A549 (cell line): ENCODE measurements around the gene CHMP4A. TPM values are rescaled to one million over a fixed set of nuclear protein-coding genes. Genes with fewer than 3 reads are reported as not detected.

ENCODE experiments used
- ATAC-seq, 2 experiments: fragments of 200-7000 bp in 1 of 2; fragments of >200 bp in 1 of 2; cut with Nextera tagmentation in 1 of 2; cut with Tn5 transposase in 1 of 2; 3 replicates each; pipeline versions ENCODE4 v1.8.0 to v1.9.1; 2018 to 2020; ENCODE audit warnings: mild to moderate bottlenecking in 1 of 2, moderate library complexity in 1 of 2
- CTCF ChIA-PET: fragments of 300-600 bp; sonication (Branson Sonifier 250); formaldehyde crosslinking; extraction: SDS; loops from one replicate; lab custom pipeline; 2021; ENCODE audit warnings: antibody characterized with exemption, inconsistent platforms; lab: Yijun Ruan, JAX
- POLR2A ChIA-PET: fragments of 350-600 bp; formaldehyde crosslinking; extraction: SDS; loops from one replicate; lab custom pipeline; 2021; ENCODE audit warnings: antibody characterized with exemption, inconsistent platforms; lab: Yijun Ruan, JAX
- DNase-seq, 2 experiments: peaks; one replicate each; pipeline versions ENCODE4 v3.0.0 to v3.0.0-alpha.2; 2011 to 2016; ENCODE audit warnings: low read depth in 1 of 2, low spot score in 1 of 2
- FAIRE-seq: peaks from 2 replicates; lab custom pipeline; 2011; peaks lifted over from hg19 to GRCh38; lab: Jason Lieb, UNC
- H3K27ac ChIP-seq, 2 experiments: fragments of >200 bp; sonication (Bioruptor Twin); formaldehyde crosslinking; 3 replicates each; pipeline ENCODE4 v1.5.1; 2016 to 2017
- H3K4me1 ChIP-seq: fragments of >200 bp; sonication (Bioruptor Twin); formaldehyde crosslinking; 3 replicates; pipeline ENCODE4 v1.6.1; 2016
- H3K4me2 ChIP-seq: fragments of >200 bp; sonication (Bioruptor Twin); formaldehyde crosslinking; 3 replicates; pipeline ENCODE4 v1.6.1; 2016
- H3K4me3 ChIP-seq: fragments of >200 bp; sonication (Bioruptor Twin); formaldehyde crosslinking; 3 replicates; pipeline ENCODE4 v1.5.1; 2016
- H3K9me3 ChIP-seq: fragments of >200 bp; sonication (Bioruptor Twin); formaldehyde crosslinking; 3 replicates; pipeline ENCODE4 v1.6.1; 2016
- ATOH8 ChIP-seq: fragments of 250-450 bp; sonication (Bioruptor Pico); IDR thresholded peaks from 2 replicates; pipeline ENCODE4 v1.5.0; 2020; ENCODE audit warnings: low read depth, mild to moderate bottlenecking, moderate library complexity
- BCL3 ChIP-seq: fragments of >200 bp; sonication (Bioruptor Twin); formaldehyde crosslinking; IDR thresholded peaks from 3 replicates; pipeline ENCODE4 v1.6.1; 2016
- CEBPB ChIP-seq, 2 experiments: fragments of >200 bp in 1 of 2; sonication (Bioruptor Twin) in 1 of 2; formaldehyde crosslinking in 1 of 2; IDR thresholded peaks; 2 replicates each; pipeline ENCODE4 v1.6.1; 2012 to 2016
- CHD2 ChIP-seq: fragments of 150-350 bp; IDR thresholded peaks from 2 replicates; pipeline ENCODE4 v1.6.1; 2014; ENCODE audit warnings: low read length; ENCODE audit not compliant: partially characterized antibody
- CTCF ChIP-seq: fragments of >200 bp; sonication (Bioruptor Twin); formaldehyde crosslinking; IDR thresholded peaks from 3 replicates; pipeline ENCODE4 v1.5.1; 2016
- HOXA7 ChIP-seq: fragments of 250-450 bp; sonication (Bioruptor Pico); IDR thresholded peaks from 2 replicates; pipeline ENCODE4 v1.5.0; 2020; ENCODE audit warnings: mild to moderate bottlenecking, moderate library complexity
- JUN ChIP-seq, 2 experiments: fragments of >200 bp; sonication (Bioruptor Twin); formaldehyde crosslinking; IDR thresholded peaks; 2 replicates in 1 of 2; 3 replicates in 1 of 2; pipeline ENCODE4 v1.6.1; 2016 to 2017
- JUNB ChIP-seq: fragments of >200 bp; sonication (Bioruptor Twin); formaldehyde crosslinking; IDR thresholded peaks from 2 replicates; pipeline ENCODE4 v1.6.1; 2016
- KDM5A ChIP-seq: fragments of 200-600 bp; sonication (generic); IDR thresholded peaks from 2 replicates; pipeline ENCODE4 v1.6.1; 2016; ENCODE audit warnings: antibody characterized with exemption, mild to moderate bottlenecking
- MAFK ChIP-seq: fragments of 450-650 bp; IDR thresholded peaks from 2 replicates; pipeline ENCODE4 v1.6.1; 2014; ENCODE audit not compliant: partially characterized antibody
- MAX ChIP-seq: IDR thresholded peaks from 2 replicates; pipeline ENCODE4 v1.6.1; 2012
- MYC ChIP-seq: IDR thresholded peaks from 2 replicates; pipeline ENCODE4 v1.6.1; 2012; ENCODE audit warnings: mild to moderate bottlenecking, inconsistent platforms, low read length, improper control_type of control experiment, borderline replicate concordance
- PHF8 ChIP-seq: fragments of 200-600 bp; sonication (generic); IDR thresholded peaks from 2 replicates; pipeline ENCODE4 v1.6.1; 2016; ENCODE audit warnings: low read depth, mild to moderate bottlenecking, antibody characterized with exemption, moderate library complexity, borderline replicate concordance
- POLR2A ChIP-seq: IDR thresholded peaks from 2 replicates; pipeline ENCODE4 v1.6.1; 2012; ENCODE audit warnings: mild to moderate bottlenecking, low read length
- RCOR1 ChIP-seq: fragments of 150-350 bp; IDR thresholded peaks from 2 replicates; pipeline ENCODE4 v1.6.1; 2014; ENCODE audit warnings: antibody characterized with exemption, low read length, low read depth
- RFX5 ChIP-seq: fragments of 450-650 bp; IDR thresholded peaks from 2 replicates; pipeline ENCODE4 v1.7.1; 2014; ENCODE audit warnings: antibody characterized with exemption, mild to moderate bottlenecking, moderate library complexity
- RNF2 ChIP-seq: fragments of 200-600 bp; sonication (generic); IDR thresholded peaks from 2 replicates; pipeline ENCODE4 v1.6.1; 2016; ENCODE audit warnings: low read depth, mild to moderate bottlenecking, antibody characterized with exemption, moderate library complexity, borderline replicate concordance
- SMC3 ChIP-seq: fragments of >200 bp; sonication (Bioruptor Twin); formaldehyde crosslinking; IDR thresholded peaks from 3 replicates; pipeline ENCODE4 v1.6.1; 2018; ENCODE audit warnings: inconsistent platforms
- ZSCAN20 ChIP-seq: fragments of 250-450 bp; sonication (Bioruptor Pico); IDR thresholded peaks from 2 replicates; pipeline ENCODE4 v1.8.0; 2022; ENCODE audit warnings: mild to moderate bottlenecking, moderate library complexity
- WGBS: methylation state at CpG from one replicate; pipeline ENCODE4 v1.1.6; 2017; ENCODE audit errors: missing lambda C conversion rate; 5-methylcytosine and 5-hydroxymethylcytosine counted together
- polyA plus RNA-seq, 4 experiments: library from polyadenylated mRNA; depleted of rRNA in 3 of 4; stranded (reverse); fragments of >200 nt; fragmentation: RNase III in 1 of 4; extraction: RNeasy Plus Mini Kit Qiagen cat#74134 plus additional on column Dnase treatment in 1 of 4; gene quantifications; 2 replicates in 3 of 4; 3 replicates in 1 of 4; pipeline ENCODE4 v1.2.3, GENCODE V29; 2011 to 2017

Gene CHMP4A
- polyA plus RNA-seq, 2 of the 4 experiments (the other 2 are of a cell fraction) = 102 to 112 TPM

- Histone ChIP-seq H3K4me2 (peak overlapping the region; percentile 72), H3K27ac (peak overlapping the region in 1 of 2 experiments; percentile 92; a peak in 3 of 6 replicates)
Observed at GRCh38 chr14:24216345-24216699, 3.0 kb upstream of the CHMP4A start.

GRCh38 chr14:24215495-24216344, 2.4 kb upstream of the CHMP4A start, which contains the start of gene MDP1:
TSS of gene MDP1 (minus strand) at chr14:24216066. CDS start at chr14:24215955, 111 bp downstream.
- under 1% methylated on average over 34 of the region's 40 CpGs for WGBS
- CTCF ChIA-PET = interaction anchor here (0.5 to 4.3 kb wide), 25 partner anchors 9 to 226 kb away, joined by 3 to 31 read pairs (median 4); partner anchors contain the start of genes CIDEB, DHRS1, IPO4 and IRF9
- peaks cover 24% of the 10 kb centered on the region for H3K4me1 ChIP-seq
- peak within 1 kb of the TSS; percentile 80 to 92 for H3K27ac ChIP-seq
- H3K4me2 ChIP-seq = peak within 1 kb of the TSS; percentile 72
- H3K9me3 ChIP-seq = no peaks in the 10 kb centered on the region
- ATAC-seq = peak; percentile 77 to 84
- peak; percentile 90 to 95 for DNase-seq
- POLR2A ChIA-PET = interaction anchor here (0.6 to 3.6 kb wide), 9 partner anchors 15 to 914 kb away, joined by 3 to 36 read pairs (median 3); partner anchors contain the start of genes CBLN3, DCAF11, IPO4 and KHNYN
- H3K4me3 ChIP-seq = peak within 1 kb of the TSS; percentile 63
- FAIRE-seq = no peak
- TF ChIP-seq PHF8 (peak; percentile 88; the same call in 1 of the 2 replicates), MYC (0 out of 2 replicates have a peak, but pooled peaks have one; percentile 44), ZSCAN20 (CRISPR knock-in tag) (no peak), RNF2 (no peak), BCL3 (peak; percentile 82; the same call in 2 of the 3 replicates), MAFK (no peak), CTCF (peak; percentile 56), POLR2A (peak; percentile 86), JUN (IDR thresholded peaks at IDR 0.05) (peak; percentile 61 to 81; a peak in 4 of 5 replicates), KDM5A (peak; percentile 87), MAX (peak; percentile 81), SMC3 (0 out of 3 replicates have a peak, but pooled peaks have one; percentile 18), CEBPB (IDR thresholded peaks at IDR 0.05) (peak; percentile 60 to 96; a peak in 3 of 4 replicates)

More at GRCh38 chr14:24216345-24216699, 3.0 kb upstream of the CHMP4A start:
- FAIRE-seq (no peak), ATAC-seq (no peak), DNase-seq (no peak)
- Histone ChIP-seq H3K4me1 (peaks cover 24% of the 10 kb centered on the region), H3K4me3 (peak overlapping the region; percentile 63; the same call in 1 of the 3 replicates), H3K9me3 (no peaks in the 10 kb centered on the region)
- POLR2A ChIA-PET = interaction anchor here (0.7 to 3.6 kb wide), 8 partner anchors 15 to 213 kb away, joined by 3 to 36 read pairs (median 4); partner anchors contain the start of genes CBLN3, DCAF11, IPO4 and KHNYN
- CTCF ChIA-PET = interaction anchor here (0.9 to 4.3 kb wide), 20 partner anchors 9 to 92 kb away, joined by 3 to 31 read pairs (median 5); partner anchors contain the start of genes CIDEB, DHRS1, IPO4 and IRF9
- TF ChIP-seq MYC (no peak), RCOR1 (no peak), SMC3 (no peak), CHD2 (no peak), KDM5A (no peak), ATOH8 (CRISPR knock-in tag) (no peak), BCL3 (no peak), HOXA7 (CRISPR knock-in tag) (no peak), PHF8 (no peak), CTCF (no peak), JUNB (no peak), RFX5 (no peak)
- WGBS = 58% methylated on average over 2 of the region's 2 CpGs
